Glomerular visceral epithelial cell (primary cell): Measurements from ENCODE around the gene DGKD.

Source experiments
- DNase-seq: peaks from one replicate; pipeline ENCODE4 v3.0.0-alpha.2; 2016; ENCODE audit errors: extremely low spot score

Gene DGKD

DNA sequence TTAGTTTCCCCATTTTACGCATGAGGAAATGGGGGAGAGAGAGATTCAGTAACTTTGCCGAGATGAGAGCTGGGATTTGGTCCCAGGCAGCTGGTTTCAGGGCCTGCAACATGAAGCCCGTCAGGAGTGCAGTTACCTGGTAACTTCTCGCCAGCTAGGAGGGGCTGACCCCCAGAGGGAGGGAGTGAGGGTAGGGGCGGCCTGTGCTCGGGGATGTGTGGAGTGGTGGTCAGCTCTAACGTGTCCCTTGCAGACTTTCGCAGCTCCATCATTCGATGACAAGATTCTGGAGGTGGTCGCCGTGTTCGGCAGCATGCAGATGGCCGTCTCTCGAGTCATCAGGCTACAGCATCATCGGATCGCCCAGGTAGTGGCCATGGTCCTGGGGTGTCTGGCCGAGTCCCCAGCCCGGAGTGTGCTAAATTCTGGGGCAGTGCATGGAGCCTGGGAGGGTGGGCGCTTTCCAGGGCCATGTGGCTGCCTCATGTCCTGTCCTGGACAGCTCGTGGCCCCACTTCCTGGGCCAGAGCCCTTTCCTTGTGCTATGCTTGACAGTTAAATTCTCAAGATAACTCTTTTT, 103.8 kb downstream of the DGKD start:
- DNase-seq = no peak

DNA sequence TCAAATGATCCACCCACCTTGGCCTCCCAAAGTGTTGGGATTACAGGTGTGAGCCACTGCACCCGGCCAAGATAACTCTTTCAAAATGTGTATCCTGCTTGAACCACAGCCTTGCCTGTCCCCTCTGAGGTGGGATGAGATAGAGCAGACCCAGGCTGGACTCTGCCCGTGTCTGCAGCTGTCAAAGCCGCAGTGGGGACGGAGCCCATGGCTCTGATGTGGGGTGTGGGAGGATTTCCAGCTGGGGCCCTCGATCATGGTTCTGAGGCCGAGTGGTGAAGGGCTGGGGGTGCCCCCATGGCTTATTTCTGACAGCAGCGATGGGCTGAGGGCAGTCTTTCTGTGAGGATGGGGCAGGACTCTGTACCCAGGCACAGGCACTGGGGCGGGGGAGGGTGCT, 104.5 kb downstream of the DGKD start:
- DNase-seq = no peak

DNA sequence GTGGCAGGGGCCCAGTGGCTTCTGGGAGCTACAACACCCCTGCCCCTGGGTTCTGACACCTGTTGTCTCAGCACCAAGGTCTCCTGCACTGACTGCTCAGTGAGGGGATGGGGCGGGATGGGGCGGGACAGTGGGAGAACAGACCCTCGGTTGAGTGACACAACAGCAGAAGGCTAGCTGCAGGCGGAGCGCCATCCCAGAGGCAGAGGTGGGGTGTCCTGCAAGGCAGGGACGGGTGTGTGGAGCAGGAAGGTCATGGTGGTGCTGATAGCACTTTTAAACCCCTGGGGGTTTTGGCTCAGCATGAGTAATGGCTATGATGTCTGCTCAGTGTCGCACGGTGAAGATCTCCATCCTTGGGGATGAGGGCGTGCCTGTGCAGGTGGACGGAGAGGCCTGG, 105.1 kb downstream of the DGKD start:
- DNase-seq = no peak

- no peak for DNase-seq
Observed at GRCh38 chr2:233460726-233461441, 106.6 kb downstream of the DGKD start.

GRCh38 chr2:233461481-233461891, 107.2 kb downstream of the DGKD start:
- no peak for DNase-seq

- DNase-seq = no peak
Observed at GRCh38 chr2:233462202-233462785, 108.0 kb downstream of the DGKD start.

GRCh38 chr2:233462826-233463470, 108.7 kb downstream of the DGKD start:
- no peak for DNase-seq

GRCh38 chr2:233463586-233463985, 109.3 kb downstream of the DGKD start:
- DNase-seq = no peak

DNA sequence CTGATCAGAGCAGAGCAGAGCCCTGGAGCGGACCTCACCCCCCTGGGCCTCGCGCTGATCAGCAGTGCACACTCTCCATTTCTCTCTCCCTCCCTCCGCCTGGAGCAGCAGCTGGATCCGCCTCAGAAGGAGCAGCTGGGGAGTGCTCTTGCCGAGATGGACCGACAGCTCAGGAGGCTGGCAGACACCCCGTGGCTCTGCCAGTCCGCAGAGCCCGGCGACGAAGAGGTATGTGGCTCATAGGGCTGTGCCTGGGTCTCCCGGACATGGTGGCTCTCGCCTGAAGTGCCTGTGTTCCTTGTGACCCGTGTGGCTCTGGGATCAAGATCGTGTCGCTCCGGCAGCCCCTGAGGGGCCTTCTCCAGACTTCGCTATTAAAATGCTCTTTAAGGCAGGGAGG, 109.8 kb downstream of the DGKD start:
- no peak for DNase-seq

- no peak for DNase-seq
Observed at GRCh38 chr2:233464531-233465240, 110.4 kb downstream of the DGKD start.

- no peak for DNase-seq
Observed at GRCh38 chr2:233466991-233467603, 112.8 kb downstream of the DGKD start.

DNA sequence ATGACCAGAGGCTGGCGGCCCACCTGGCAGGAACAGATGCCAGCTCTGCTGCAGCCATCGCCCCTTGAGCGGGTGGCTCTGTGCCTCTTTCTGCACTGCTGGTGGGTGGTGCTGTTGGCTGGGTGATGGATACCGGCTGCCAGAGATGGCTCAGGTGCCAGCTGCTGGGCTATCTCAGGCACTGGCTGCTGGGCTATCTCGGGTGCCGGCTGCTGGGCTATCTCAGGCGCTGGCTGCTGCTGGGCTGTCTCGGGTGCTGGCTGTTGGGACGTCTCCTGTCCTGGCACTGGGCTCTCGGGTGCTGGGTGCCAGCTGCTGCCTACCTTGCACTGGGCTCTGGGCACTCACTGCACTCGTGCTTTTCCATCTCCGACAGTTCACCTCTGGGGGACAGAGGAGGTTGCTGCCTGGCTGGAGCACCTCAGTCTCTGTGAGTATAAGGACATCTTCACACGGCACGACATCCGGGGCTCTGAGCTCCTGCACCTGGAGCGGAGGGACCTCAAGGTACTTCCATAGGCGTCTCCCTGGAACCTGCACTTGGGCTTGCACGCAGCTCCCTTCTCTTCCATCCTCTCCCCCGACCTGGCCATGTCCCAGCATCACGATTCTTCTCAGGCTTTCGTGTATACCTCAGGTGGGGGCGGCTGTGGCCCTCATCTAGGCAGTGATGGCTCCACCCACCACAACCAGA, 113.9 kb downstream of the DGKD start:
- DNase-seq = no peak

DNA sequence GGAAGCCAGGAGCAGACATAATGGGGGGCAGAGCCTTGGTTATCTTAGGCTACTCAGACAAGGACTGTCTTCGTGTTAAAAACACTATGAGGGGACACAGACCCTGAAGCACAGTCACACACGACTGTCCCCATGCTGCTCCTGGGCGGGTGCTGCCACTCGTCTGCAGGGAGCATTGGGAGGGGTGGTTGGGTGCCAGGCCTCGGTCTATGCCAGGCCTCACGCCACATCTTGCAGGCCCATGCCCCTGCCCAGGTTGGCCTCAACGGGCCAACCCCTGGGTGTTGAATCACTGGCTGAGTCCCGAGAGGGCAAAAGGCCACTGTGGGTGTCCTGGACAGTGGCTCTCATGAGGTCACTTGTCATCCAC, 114.4 kb downstream of the DGKD start:
- no peak for DNase-seq

DNA sequence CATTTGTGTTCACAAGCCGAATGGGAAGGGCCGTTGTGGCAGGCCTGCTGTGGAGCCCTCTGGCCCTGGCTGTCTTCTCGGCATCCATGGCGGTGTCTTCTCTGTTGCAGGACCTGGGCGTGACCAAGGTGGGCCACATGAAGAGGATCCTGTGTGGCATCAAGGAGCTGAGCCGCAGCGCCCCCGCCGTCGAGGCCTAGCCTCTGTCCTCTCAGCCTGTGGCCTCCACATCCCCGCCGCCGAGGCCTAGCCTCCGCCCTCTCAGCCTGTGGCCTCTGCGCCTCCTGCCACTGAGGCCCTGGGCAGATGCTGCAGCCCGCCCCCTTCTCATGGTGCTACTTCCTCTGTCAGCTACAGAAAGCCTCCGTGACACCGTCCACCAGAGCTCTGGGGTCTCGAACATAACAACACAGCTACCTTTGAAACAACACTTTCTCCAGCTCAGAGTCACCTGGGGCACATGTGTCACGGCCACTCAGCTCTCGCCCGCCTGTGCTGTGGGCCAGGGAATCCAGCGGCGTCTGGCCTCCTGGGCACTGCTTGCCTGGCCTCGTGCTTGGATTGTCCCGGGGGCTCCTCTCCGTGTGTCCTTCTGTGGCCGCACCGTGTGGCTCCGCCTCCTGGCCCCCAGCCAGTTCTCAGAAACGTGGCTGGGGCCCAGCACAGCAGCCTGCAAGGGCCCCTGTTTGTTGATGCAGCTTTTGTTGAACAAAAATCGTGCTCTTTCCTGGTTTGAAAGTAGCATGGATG, 115.1 kb downstream of the DGKD start:
- DNase-seq = no peak

DNA sequence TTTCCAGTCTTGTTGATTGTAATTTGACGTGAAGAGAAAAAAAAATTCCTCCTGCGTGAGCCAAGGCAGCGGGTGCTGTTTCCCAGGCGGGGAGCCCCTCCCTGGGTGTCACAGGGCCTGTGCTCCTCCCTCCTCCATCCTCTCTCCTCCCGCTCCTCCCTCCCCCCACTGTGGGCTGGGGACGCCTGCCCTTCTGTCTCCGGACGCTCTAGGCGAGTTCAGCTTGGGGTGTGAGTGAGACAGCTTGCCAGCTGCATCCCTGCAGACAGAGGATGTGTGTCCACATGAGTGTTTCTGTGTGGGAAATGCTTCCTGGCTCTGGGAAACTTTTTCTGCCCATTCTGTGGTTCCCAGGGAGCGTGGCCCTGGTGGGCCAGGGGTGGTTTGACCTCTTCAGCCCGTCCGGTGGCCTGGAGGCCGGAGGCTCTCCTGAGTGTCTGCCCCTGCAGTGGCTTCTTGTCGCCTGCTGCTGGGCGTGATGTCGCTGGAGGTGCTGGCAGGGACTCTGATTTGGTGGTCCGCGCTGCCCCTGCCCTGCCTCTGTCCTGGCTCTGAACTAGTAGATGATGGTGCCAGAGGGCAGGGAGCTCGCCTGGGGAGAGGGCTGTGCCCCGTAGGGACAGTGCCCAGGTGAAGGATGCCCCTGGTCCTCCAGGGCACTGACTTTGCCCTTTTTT, 115.9 kb downstream of the DGKD start:
- no peak for DNase-seq

- DNase-seq = no peak
Observed at GRCh38 chr2:233470839-233471238, 116.5 kb downstream of the DGKD start.

- no peak for DNase-seq
Observed at GRCh38 chr2:233471291-233472035, 117.2 kb downstream of the DGKD start.

- no peak for DNase-seq
Observed at GRCh38 chr2:233473386-233473791, 119.1 kb downstream of the DGKD start.

- no peak for DNase-seq
Observed at GRCh38 chr2:233473878-233474277, 119.6 kb downstream of the DGKD start.
